Neuronal stem cell (in vitro differentiated cells): ENCODE measurements around the gene ADAMTS17.

Experiments
- DNase-seq: peaks from one replicate; pipeline ENCODE4 v3.0.0-alpha.2; 2013; ENCODE audit warnings: low spot score
- H2AFZ ChIP-seq: one replicate; pipeline ENCODE4 v1.6.1; 2013; ENCODE audit warnings: mild to moderate bottlenecking, low read length, inconsistent platforms
- H2AK5ac ChIP-seq: 2 replicates; pipeline ENCODE4 v1.6.1; 2013; ENCODE audit warnings: low read depth, mild to moderate bottlenecking, inconsistent platforms, low read length, moderate library complexity, mixed read lengths
- H2BK120ac ChIP-seq: 2 replicates; pipeline ENCODE4 v1.6.1; 2013; ENCODE audit warnings: low read depth, mild to moderate bottlenecking, inconsistent platforms, low read length, moderate library complexity, mixed read lengths
- H2BK12ac ChIP-seq: one replicate; pipeline ENCODE4 v1.6.1; 2013; ENCODE audit warnings: low read length, inconsistent platforms
- H2BK15ac ChIP-seq: 2 replicates; pipeline ENCODE4 v1.6.1; 2013; ENCODE audit warnings: mild to moderate bottlenecking, low read length, inconsistent platforms, mixed read lengths
- H2BK5ac ChIP-seq: one replicate; pipeline ENCODE4 v1.6.1; 2013; ENCODE audit warnings: inconsistent platforms, mild to moderate bottlenecking, low read length, moderate library complexity
- H3K14ac ChIP-seq: one replicate; pipeline ENCODE4 v1.6.1; 2013; ENCODE audit warnings: low read length, inconsistent platforms
- H3K18ac ChIP-seq: 2 replicates; pipeline ENCODE4 v1.6.1; 2013; ENCODE audit warnings: low read length, inconsistent platforms
- H3K23ac ChIP-seq: 2 replicates; pipeline ENCODE4 v1.6.1; 2013; ENCODE audit warnings: low read depth, mild to moderate bottlenecking, mixed read lengths, low read length, inconsistent platforms; ENCODE audit not compliant: poor library complexity
- H3K27ac ChIP-seq: replicated peaks from 3 replicates; pipeline ENCODE4 v1.5.1; 2013; ENCODE audit warnings: low read length, inconsistent platforms
- H3K27me3 ChIP-seq, 3 experiments: 2 replicates each; pipeline ENCODE4 v1.6.1; 2013; ENCODE audit warnings: low read length in 3 of 3, mild to moderate bottlenecking in 2 of 3, inconsistent platforms in 1 of 3, low read depth in 1 of 3, mixed read lengths in 1 of 3, moderate library complexity in 1 of 3; ENCODE audit not compliant: control insufficient read depth in 3 of 3, insufficient read depth in 3 of 3
- H3K36me3 ChIP-seq, 2 donors: replicated peaks in 1 of 2; 2 replicates each; pipeline ENCODE4 v1.6.1; 2013; ENCODE audit warnings: low read length in 2 of 2; ENCODE audit not compliant: control insufficient read depth in 2 of 2, insufficient read depth in 2 of 2
- H3K4ac ChIP-seq: 2 replicates; pipeline ENCODE4 v1.6.1; 2013; ENCODE audit warnings: inconsistent platforms, mild to moderate bottlenecking, low read length, moderate library complexity
- H3K4me1 ChIP-seq, 2 donors: 1 replicate in 1 of 2; 2 replicates in 1 of 2; pipeline ENCODE4 v1.6.1; 2013; ENCODE audit warnings: low read length in 2 of 2, low read depth in 1 of 2; ENCODE audit not compliant: control insufficient read depth in 2 of 2, insufficient read depth in 1 of 2
- H3K4me2 ChIP-seq: one replicate; pipeline ENCODE4 v1.6.1; 2013; ENCODE audit warnings: mild to moderate bottlenecking, low read length, inconsistent platforms; ENCODE audit not compliant: insufficient read depth, poor library complexity, severe bottlenecking
- H3K4me3 ChIP-seq, 2 donors: 2 replicates each; pipeline ENCODE4 v1.5.1; 2013; ENCODE audit warnings: low read length in 2 of 2, mild to moderate bottlenecking in 2 of 2, inconsistent platforms in 1 of 2, moderate library complexity in 1 of 2
- H3K79me1 ChIP-seq: one replicate; pipeline ENCODE4 v1.6.1; 2013; ENCODE audit warnings: low read depth, mild to moderate bottlenecking, inconsistent platforms, low read length, moderate library complexity
- H3K9ac ChIP-seq: one replicate; pipeline ENCODE4 v1.6.1; 2013; ENCODE audit warnings: mild to moderate bottlenecking, low read depth, low read length, inconsistent platforms; ENCODE audit not compliant: poor library complexity
- H3K9me3 ChIP-seq, 2 donors: replicated peaks in 1 of 2; 2 replicates each; pipeline versions ENCODE3 to v1.6.1; 2013; ENCODE audit warnings: low read length in 2 of 2, mild to moderate bottlenecking in 2 of 2, inconsistent platforms in 1 of 2, low read depth in 1 of 2, mixed read lengths in 1 of 2, moderate library complexity in 1 of 2; ENCODE audit not compliant: control insufficient read depth in 2 of 2, insufficient read depth in 1 of 2
- H4K8ac ChIP-seq: one replicate; pipeline ENCODE4 v1.6.1; 2013; ENCODE audit warnings: low read depth, mild to moderate bottlenecking, inconsistent platforms, low read length, moderate library complexity
- H4K91ac ChIP-seq: one replicate; pipeline ENCODE4 v1.6.1; 2013; ENCODE audit warnings: low read length, low read depth, mild to moderate bottlenecking, inconsistent platforms; ENCODE audit not compliant: poor library complexity
- WGBS, 2 donors: extraction: QIAGEN DNeasy Blood & Tissue Kit; methylation state at CpG; one replicate each; pipeline ENCODE4 v1.1.7; 2013; ENCODE audit warnings: missing lambda C conversion rate in 2 of 2, mixed read lengths in 1 of 2; ENCODE audit not compliant: insufficient read length in 2 of 2, insufficient replicate concordance in 1 of 2; ENCODE audit errors: extremely low coverage in 2 of 2; 5-methylcytosine and 5-hydroxymethylcytosine counted together

Gene ADAMTS17

GRCh38 chr15:99973351-99973750, 368.4 kb downstream of the ADAMTS17 start:
- no peak overlapping the region for H3K23ac ChIP-seq
- DNase-seq, result no peak
- H2BK5ac ChIP-seq, result no peak overlapping the region
- no peak overlapping the region for H2AFZ ChIP-seq
- no peak overlapping the region for H4K91ac ChIP-seq
- no peak overlapping the region for H3K4me3 ChIP-seq
- H3K4me1 ChIP-seq, result peaks cover 0 to 6% of the 10 kb centered on the region in 2 donors
- no peaks in the 10 kb centered on the region for H3K79me1 ChIP-seq
- no peak overlapping the region for H4K8ac ChIP-seq
- H3K27me3 ChIP-seq, result no peaks in the 10 kb centered on the region
- H3K9me3 ChIP-seq, result no peaks in the 10 kb centered on the region
- no peaks in the 10 kb centered on the region for H3K36me3 ChIP-seq
- peak overlapping the region; percentile 42 for H3K18ac ChIP-seq
- no peak overlapping the region for H3K27ac ChIP-seq
- no peak overlapping the region for H2BK120ac ChIP-seq
- H3K9ac ChIP-seq, result no peak overlapping the region
- no peak overlapping the region for H3K14ac ChIP-seq
- no peak overlapping the region for H3K4me2 ChIP-seq
- peak overlapping the region; percentile 69 for H2BK15ac ChIP-seq
- H2AK5ac ChIP-seq, result no peak overlapping the region
- H2BK12ac ChIP-seq, result no peak overlapping the region
- no peak overlapping the region for H3K4ac ChIP-seq
- no CpG with 5 or more reads among the region's 11 CpGs for WGBS, 2 donors

- H4K8ac ChIP-seq, result no peak overlapping the region
- H2BK120ac ChIP-seq, result no peak overlapping the region
- peak overlapping the region; percentile 76 for H3K18ac ChIP-seq
- H3K14ac ChIP-seq, result no peak overlapping the region
- H2AK5ac ChIP-seq, result peak overlapping the region; percentile 16
- H3K4ac ChIP-seq, result no peak overlapping the region
- no peak overlapping the region for H3K4me3 ChIP-seq
- no peaks in the 10 kb centered on the region for H3K79me1 ChIP-seq
- no peak overlapping the region for H3K9ac ChIP-seq
- H4K91ac ChIP-seq, result no peak overlapping the region
- H3K27ac ChIP-seq, result no peak overlapping the region
- no CpG with 5 or more reads among the region's 9 CpGs for WGBS, 2 donors
- H3K27me3 ChIP-seq, result no peaks in the 10 kb centered on the region
- no peak overlapping the region for H3K4me2 ChIP-seq
- H3K4me1 ChIP-seq, result peaks cover 0 to 6% of the 10 kb centered on the region in 2 donors
- H2BK15ac ChIP-seq, result no peak overlapping the region
- H3K36me3 ChIP-seq, result no peaks in the 10 kb centered on the region
- no peak overlapping the region for H2BK12ac ChIP-seq
- no peak overlapping the region for H2AFZ ChIP-seq
- no peak for DNase-seq
- no peaks in the 10 kb centered on the region for H3K9me3 ChIP-seq
- H3K23ac ChIP-seq, result no peak overlapping the region
- H2BK5ac ChIP-seq, result no peak overlapping the region
These were observed 370.8 kb downstream of the ADAMTS17 start for GRCh38 chr15:99970891-99971430.

- peak overlapping the region; percentile 44 for H2BK12ac ChIP-seq
- no peak overlapping the region for H4K91ac ChIP-seq
- no peak overlapping the region for H3K4me3 ChIP-seq
- no peak overlapping the region for H3K4me2 ChIP-seq
- H3K18ac ChIP-seq, result no peak overlapping the region
- no peaks in the 10 kb centered on the region for H3K79me1 ChIP-seq
- H2BK5ac ChIP-seq, result no peak overlapping the region
- no peak for DNase-seq
- H3K9ac ChIP-seq, result no peak overlapping the region
- no peaks in the 10 kb centered on the region for H3K36me3 ChIP-seq
- no peak overlapping the region for H2AK5ac ChIP-seq
- H3K9me3 ChIP-seq, result no peaks in the 10 kb centered on the region
- H2BK15ac ChIP-seq, result no peak overlapping the region
- no peak overlapping the region for H3K27ac ChIP-seq
- no peak overlapping the region for H3K23ac ChIP-seq
- peak overlapping the region; percentile 35 for H2BK120ac ChIP-seq
- no peak overlapping the region for H2AFZ ChIP-seq
- no peak overlapping the region for H3K4ac ChIP-seq
- no peak overlapping the region for H4K8ac ChIP-seq
- peaks cover 0 to 6% of the 10 kb centered on the region in 2 donors for H3K4me1 ChIP-seq
- H3K14ac ChIP-seq, result no peak overlapping the region
- H3K27me3 ChIP-seq, result no peaks in the 10 kb centered on the region
- WGBS, 2 donors, result no CpG with 5 or more reads among the region's 8 CpGs
These were observed 372.4 kb downstream of the ADAMTS17 start for GRCh38 chr15:99969261-99969920.

- H3K9ac ChIP-seq, result no peak overlapping the region
- no peak overlapping the region for H3K4me3 ChIP-seq
- H3K14ac ChIP-seq, result no peak overlapping the region
- no peaks in the 10 kb centered on the region for H3K9me3 ChIP-seq
- no peak for DNase-seq
- H2BK12ac ChIP-seq, result no peak overlapping the region
- H2AK5ac ChIP-seq, result no peak overlapping the region
- peaks cover 0 to 6% of the 10 kb centered on the region in 2 donors for H3K4me1 ChIP-seq
- no peak overlapping the region for H3K4me2 ChIP-seq
- H2AFZ ChIP-seq, result no peak overlapping the region
- H3K79me1 ChIP-seq, result no peaks in the 10 kb centered on the region
- no peak overlapping the region for H2BK5ac ChIP-seq
- H3K23ac ChIP-seq, result no peak overlapping the region
- no peak overlapping the region for H4K8ac ChIP-seq
- no peak overlapping the region for H4K91ac ChIP-seq
- H2BK120ac ChIP-seq, result no peak overlapping the region
- WGBS, 2 donors, result no CpG with 5 or more reads among the region's 11 CpGs
- H3K27ac ChIP-seq, result no peak overlapping the region
- H3K36me3 ChIP-seq, result no peaks in the 10 kb centered on the region
- H3K18ac ChIP-seq, result no peak overlapping the region
- H3K27me3 ChIP-seq, result no peaks in the 10 kb centered on the region
- H3K4ac ChIP-seq, result no peak overlapping the region
- no peak overlapping the region for H2BK15ac ChIP-seq
These were observed 373.9 kb downstream of the ADAMTS17 start for GRCh38 chr15:99967841-99968371.
